H9 (cell line): ENCODE measurements around the gene CLCN2. TPM values are rescaled to one million over a fixed set of nuclear protein-coding genes. Genes with fewer than 3 reads are reported as not detected.

ENCODE experiments used
- DNase-seq: peaks from one replicate; pipeline ENCODE4 v3.0.0-alpha.2; 2017
- H2AFZ ChIP-seq: one replicate; pipeline ENCODE4 v1.6.1; 2013; ENCODE audit warnings: mild to moderate bottlenecking, low read length, control low read depth, moderate library complexity
- H2AK5ac ChIP-seq: 2 replicates; pipeline ENCODE4 v1.6.1; 2013; ENCODE audit warnings: low read length, control low read depth, mixed read lengths; ENCODE audit not compliant: insufficient read length
- H2BK120ac ChIP-seq: one replicate; pipeline ENCODE4 v1.6.1; 2013; ENCODE audit warnings: low read depth, mild to moderate bottlenecking, low read length, control low read depth, inconsistent platforms; ENCODE audit not compliant: poor library complexity, severe bottlenecking
- H2BK12ac ChIP-seq: 2 replicates; pipeline ENCODE4 v1.6.1; 2013; ENCODE audit warnings: low read length, control low read depth, mixed read lengths, low read depth; ENCODE audit not compliant: insufficient read length
- H2BK15ac ChIP-seq: 2 replicates; pipeline ENCODE4 v1.6.1; 2013; ENCODE audit warnings: low read depth, low read length, control low read depth
- H2BK20ac ChIP-seq: one replicate; pipeline ENCODE4 v1.6.1; 2013; ENCODE audit warnings: low read depth, mild to moderate bottlenecking, low read length, control low read depth, inconsistent platforms; ENCODE audit not compliant: poor library complexity, severe bottlenecking
- H2BK5ac ChIP-seq: 2 replicates; pipeline ENCODE4 v1.6.1; 2013; ENCODE audit warnings: low read length, control low read depth, mixed read lengths; ENCODE audit not compliant: insufficient read length
- H3K14ac ChIP-seq: 2 replicates; pipeline ENCODE4 v1.6.1; 2013; ENCODE audit warnings: low read length, control low read depth; ENCODE audit not compliant: insufficient read depth
- H3K18ac ChIP-seq: 2 replicates; pipeline ENCODE4 v1.6.1; 2013; ENCODE audit warnings: low read depth, mild to moderate bottlenecking, mixed read lengths, low read length, control low read depth; ENCODE audit not compliant: insufficient read length
- H3K23ac ChIP-seq: 2 replicates; pipeline ENCODE4 v1.6.1; 2013; ENCODE audit warnings: low read length, control low read depth, mixed read lengths, low read depth; ENCODE audit not compliant: insufficient read length
- H3K23me2 ChIP-seq: 2 replicates; pipeline ENCODE4 v1.6.1; 2013; ENCODE audit warnings: low read depth, mild to moderate bottlenecking, mixed read lengths, low read length, control low read depth; ENCODE audit not compliant: insufficient read length, poor library complexity, severe bottlenecking
- H3K27ac ChIP-seq: 2 replicates; pipeline ENCODE4 v1.5.1; 2013; ENCODE audit warnings: low read length, control low read depth, mixed read lengths, low read depth; ENCODE audit not compliant: insufficient read length
- H3K27me3 ChIP-seq: 2 replicates; pipeline ENCODE4 v1.6.1; 2013; ENCODE audit warnings: low read length, control low read depth, inconsistent platforms; ENCODE audit not compliant: insufficient read depth
- H3K4ac ChIP-seq: 2 replicates; pipeline ENCODE4 v1.6.1; 2013; ENCODE audit warnings: low read depth, mild to moderate bottlenecking, control low read depth, inconsistent platforms, low read length, moderate library complexity
- H3K4me1 ChIP-seq: 2 replicates; pipeline ENCODE4 v1.6.1; 2013; ENCODE audit warnings: low read length, control low read depth, inconsistent platforms; ENCODE audit not compliant: insufficient read depth
- H3K4me2 ChIP-seq: 2 replicates; pipeline ENCODE4 v1.6.1; 2013; ENCODE audit warnings: low read length, control low read depth, mixed read lengths; ENCODE audit not compliant: insufficient read length, insufficient read depth
- H3K56ac ChIP-seq: 2 replicates; pipeline ENCODE4 v1.6.1; 2013; ENCODE audit warnings: low read depth, mild to moderate bottlenecking, mixed read lengths, low read length, control low read depth; ENCODE audit not compliant: insufficient read length
- H3K79me1 ChIP-seq: 2 replicates; pipeline ENCODE4 v1.6.1; 2013; ENCODE audit warnings: low read depth, mild to moderate bottlenecking, moderate library complexity, low read length, control low read depth, inconsistent platforms; ENCODE audit not compliant: insufficient read depth, poor library complexity, severe bottlenecking
- H3K79me2 ChIP-seq: 2 replicates; pipeline ENCODE4 v1.6.1; 2013; ENCODE audit warnings: low read length, control low read depth, inconsistent platforms; ENCODE audit not compliant: insufficient read depth
- H3K9ac ChIP-seq: 2 replicates; pipeline ENCODE4 v1.6.1; 2013; ENCODE audit warnings: low read length, control low read depth, mixed read lengths; ENCODE audit not compliant: insufficient read length; ENCODE audit errors: extremely low read depth
- H3K9me3 ChIP-seq: one replicate; pipeline ENCODE4 v1.6.1; 2013; ENCODE audit warnings: low read depth, low read length, inconsistent platforms; ENCODE audit not compliant: control insufficient read depth
- H3T11ph ChIP-seq: one replicate; pipeline ENCODE4 v1.6.1; 2013; ENCODE audit warnings: mild to moderate bottlenecking, low read length, control low read depth, inconsistent platforms
- H4K20me1 ChIP-seq: one replicate; pipeline ENCODE4 v1.6.1; 2013; ENCODE audit not compliant: control insufficient read depth, insufficient read length, insufficient read depth
- H4K5ac ChIP-seq: 2 replicates; pipeline ENCODE4 v1.6.1; 2013; ENCODE audit warnings: low read depth, mild to moderate bottlenecking, mixed read lengths, low read length, control low read depth; ENCODE audit not compliant: insufficient read length
- H4K8ac ChIP-seq: replicated peaks from 2 replicates; pipeline ENCODE4 v1.6.1; 2013; ENCODE audit warnings: low read length, control low read depth, mixed read lengths, low read depth; ENCODE audit not compliant: insufficient read length
- H4K91ac ChIP-seq: 2 replicates; pipeline ENCODE4 v1.6.1; 2013; ENCODE audit warnings: low read depth, mild to moderate bottlenecking, moderate library complexity, mixed read lengths, low read length, control low read depth; ENCODE audit not compliant: insufficient read length
- H3K27ac Mint-ChIP-seq, 3 experiments: 2 replicates in 2 of 3; 3 replicates in 1 of 3; pipeline ENCODE4 v1.8.0; 2020 to 2021; ENCODE audit warnings: mixed read lengths in 3 of 3, mild to moderate bottlenecking in 1 of 3, moderate library complexity in 1 of 3
- H3K27me3 Mint-ChIP-seq: 2 replicates; pipeline ENCODE4 v1.8.0; 2021; ENCODE audit warnings: low read depth, mild to moderate bottlenecking, moderate library complexity, mixed read lengths
- H3K36me3 Mint-ChIP-seq, 3 experiments: 2 replicates in 2 of 3; 3 replicates in 1 of 3; pipeline ENCODE4 v1.8.0; 2020 to 2021; ENCODE audit warnings: low read depth in 3 of 3, mixed read lengths in 3 of 3; ENCODE audit not compliant: insufficient read depth in 1 of 3
- H3K4me1 Mint-ChIP-seq, 2 experiments: 2 replicates each; pipeline ENCODE4 v1.8.0; 2020; ENCODE audit warnings: mixed read lengths in 2 of 2
- H3K4me3 Mint-ChIP-seq, 2 experiments: 2 replicates in 1 of 2; 3 replicates in 1 of 2; pipeline ENCODE4 v1.8.0; 2020 to 2021; ENCODE audit warnings: mild to moderate bottlenecking in 2 of 2, mixed read lengths in 2 of 2, moderate library complexity in 1 of 2
- H3K9me3 Mint-ChIP-seq, 2 experiments: 2 replicates in 1 of 2; 3 replicates in 1 of 2; pipeline ENCODE4 v1.8.0; 2020; ENCODE audit warnings: mild to moderate bottlenecking in 2 of 2, mixed read lengths in 2 of 2, moderate library complexity in 1 of 2
- CTCF ChIP-seq: fragments of 200-600 bp; sonication (generic); conservative IDR thresholded peaks from 3 replicates; pipeline ENCODE4 v1.8.0; 2021; ENCODE audit warnings: antibody characterized with exemption, mild to moderate bottlenecking
- total RNA-seq: library from RNA; stranded (reverse); gene quantifications from 2 replicates; pipeline ENCODE4 v1.2.1, GENCODE V29; 2021

Gene CLCN2
- total RNA-seq, 1 experiment from 2014 or later: 17.2 TPM

- Histone ChIP-seq H3K23me2 (peaks cover 10% of the 10 kb centered on the region), H2AK5ac (no peak overlapping the region), H3K18ac (no peak overlapping the region), H3K27ac (no peak overlapping the region), H2BK20ac (no peak overlapping the region), H3K56ac (no peak overlapping the region), H4K20me1 (no peaks in the 10 kb centered on the region), H3T11ph (no peak overlapping the region), H2BK120ac (no peak overlapping the region), H3K79me1 (no peaks in the 10 kb centered on the region), H2BK5ac (no peak overlapping the region), H4K5ac (no peak overlapping the region), H3K14ac (no peak overlapping the region), H3K27me3 (no peaks in the 10 kb centered on the region), H4K8ac (no peak overlapping the region), H3K23ac (no peak overlapping the region), H4K91ac (no peak overlapping the region), H2BK15ac (no peak overlapping the region), H2BK12ac (no peak overlapping the region), H3K79me2 (peaks cover 19% of the 10 kb centered on the region), H3K4me1 (peaks cover 5% of the 10 kb centered on the region; the same call in 1 of the 2 replicates), H3K9ac (no peak overlapping the region), H3K4me2 (no peak overlapping the region), H2AFZ (no peak overlapping the region), H3K9me3 (no peaks in the 10 kb centered on the region), H3K4ac (no peak overlapping the region)
- Mint-ChIP-seq H3K36me3 (peaks cover 31 to 46% (median 35%) of the 10 kb centered on the region in 3 experiments; a peak in 6 of 7 replicates), H3K4me1 (peaks cover 8% of the 10 kb centered on the region in 2 experiments), H3K9me3 (no peaks in the 10 kb centered on the region; a peak in 1 of 5 replicates), H3K27ac (no peak overlapping the region), H3K27me3 (no peaks in the 10 kb centered on the region), H3K4me3 (no peak overlapping the region)
- TF ChIP-seq CTCF: no peak
- DNase-seq: no peak
Measured at GRCh38 chr3:184311633-184312032, 49.8 kb downstream of the CLCN2 start.
